ENCODE measurements around the gene NAPA.

NAPA gene

DNA sequence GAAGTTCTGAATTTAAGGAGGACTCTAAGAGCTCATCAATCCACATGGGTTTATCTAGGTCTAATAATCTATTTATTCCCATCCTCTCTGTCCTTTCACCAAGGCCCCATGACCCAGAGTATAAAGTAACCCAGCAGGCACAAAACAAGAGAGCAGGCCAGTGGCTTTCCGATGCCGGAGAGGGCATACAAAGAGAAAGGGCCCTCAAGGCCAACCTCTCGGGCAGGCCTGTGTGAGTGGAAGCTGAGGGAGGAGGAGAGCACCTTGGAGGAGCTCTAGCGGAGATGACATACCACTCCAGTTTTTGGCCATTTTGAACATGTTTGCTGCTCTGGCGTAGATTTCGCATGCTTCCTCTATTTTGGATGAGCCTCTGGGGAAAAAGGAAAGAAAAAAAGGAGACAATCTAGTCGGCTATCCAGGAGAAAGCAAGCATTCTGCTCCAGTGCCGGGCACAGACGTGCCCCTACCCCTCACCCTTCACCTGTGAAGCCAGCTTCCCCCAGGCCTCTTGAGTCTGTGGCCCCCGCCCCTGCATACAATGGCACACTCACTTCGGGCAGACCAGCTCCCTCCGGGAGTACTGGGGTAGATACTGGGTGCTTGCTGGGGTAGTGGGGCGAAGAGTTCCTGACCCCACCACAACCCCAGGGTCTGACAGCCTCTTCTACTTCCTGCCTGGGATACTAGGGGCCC, 11.6 kb downstream of the NAPA start:
- no peak for DNase-seq (ENCODE audit: low spot score)

DNA sequence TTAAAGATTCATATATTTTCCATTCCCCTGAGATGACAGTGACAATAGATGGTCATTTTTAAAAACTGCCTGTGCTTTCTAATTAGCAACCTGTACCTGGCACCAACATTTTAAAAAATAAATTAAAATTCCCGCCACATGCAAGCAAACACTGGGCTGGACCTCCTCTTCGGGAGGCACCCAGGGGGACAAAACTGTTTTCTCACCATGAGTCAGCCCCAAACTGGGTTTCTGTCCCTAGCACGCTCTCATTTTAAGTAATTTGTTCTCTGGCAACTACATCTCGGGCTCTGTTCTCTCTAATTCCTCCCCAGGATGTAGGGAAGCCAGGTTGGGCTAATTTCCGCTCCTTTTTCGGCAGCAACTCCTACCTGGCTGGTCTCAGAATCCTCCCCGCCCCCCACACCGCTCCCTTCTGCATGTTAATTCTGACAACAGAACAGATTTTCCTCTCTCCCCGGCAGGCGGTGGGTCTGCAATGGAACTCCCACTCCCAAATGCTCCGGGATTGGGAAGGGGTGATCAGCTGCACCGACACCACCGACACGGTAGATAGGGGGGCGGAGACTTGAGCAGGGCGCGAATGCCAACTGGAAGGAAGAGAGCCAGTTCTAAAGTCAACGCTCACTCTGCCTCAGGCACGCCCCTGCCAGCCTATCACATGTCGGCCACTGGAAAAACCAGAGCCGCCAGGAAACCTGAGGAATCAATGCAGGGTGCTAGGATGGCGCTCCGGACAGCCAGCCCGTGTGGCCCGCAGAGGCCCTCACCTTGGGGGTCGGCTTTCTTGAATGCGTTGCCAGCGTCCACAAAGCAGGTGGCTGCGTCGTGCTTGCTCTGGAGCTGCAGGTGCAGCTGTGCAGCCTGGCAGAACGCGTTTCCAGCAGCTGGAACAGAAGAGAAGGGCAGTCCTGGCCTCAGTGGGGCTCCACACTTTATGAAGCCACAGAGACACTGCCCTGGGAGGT, 14.7 kb downstream of the NAPA start:
- DNase-seq (ENCODE audit: low spot score): no peak

DNA sequence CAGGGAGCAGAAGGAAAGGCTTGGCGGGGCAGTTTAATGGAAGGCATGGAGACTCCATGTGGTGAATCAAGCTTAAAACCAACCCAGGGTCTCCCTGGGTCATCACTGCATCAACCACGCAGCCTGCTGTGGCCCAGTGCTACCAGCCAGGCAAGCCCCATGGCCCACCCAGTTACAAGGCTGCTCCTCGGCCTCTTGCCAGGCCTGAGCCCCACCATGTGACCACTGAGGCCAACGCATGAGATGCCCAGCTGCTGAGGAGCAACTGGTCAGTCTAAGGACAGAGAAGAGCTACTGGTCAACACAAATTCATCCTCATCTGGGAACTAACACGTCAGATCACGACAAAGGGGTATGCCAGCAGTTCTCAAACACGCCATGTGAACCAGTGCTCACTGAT, 15.5 kb downstream of the NAPA start:
- DNase-seq (ENCODE audit: low spot score): no peak

DNA sequence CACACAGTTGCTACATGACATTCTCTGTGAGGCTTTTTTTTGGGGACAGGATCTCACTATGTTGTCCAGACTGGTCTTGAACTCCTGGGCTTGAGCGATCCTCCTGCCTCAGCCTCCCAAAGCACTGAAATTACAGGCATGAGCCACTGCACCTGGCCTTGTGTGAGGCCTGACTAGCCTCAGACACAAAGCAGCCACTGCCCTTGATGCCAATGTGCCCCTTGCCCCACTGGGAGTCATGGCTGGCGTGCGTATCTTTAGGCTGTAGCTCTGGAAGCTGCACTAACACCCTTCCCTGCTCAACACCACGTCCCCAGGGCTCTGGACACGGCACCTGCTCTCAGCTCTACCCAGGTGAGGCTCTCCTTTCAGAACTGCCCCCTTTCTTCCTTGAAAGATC, 16.3 kb downstream of the NAPA start:
- DNase-seq (ENCODE audit: low spot score): no peak

DNA sequence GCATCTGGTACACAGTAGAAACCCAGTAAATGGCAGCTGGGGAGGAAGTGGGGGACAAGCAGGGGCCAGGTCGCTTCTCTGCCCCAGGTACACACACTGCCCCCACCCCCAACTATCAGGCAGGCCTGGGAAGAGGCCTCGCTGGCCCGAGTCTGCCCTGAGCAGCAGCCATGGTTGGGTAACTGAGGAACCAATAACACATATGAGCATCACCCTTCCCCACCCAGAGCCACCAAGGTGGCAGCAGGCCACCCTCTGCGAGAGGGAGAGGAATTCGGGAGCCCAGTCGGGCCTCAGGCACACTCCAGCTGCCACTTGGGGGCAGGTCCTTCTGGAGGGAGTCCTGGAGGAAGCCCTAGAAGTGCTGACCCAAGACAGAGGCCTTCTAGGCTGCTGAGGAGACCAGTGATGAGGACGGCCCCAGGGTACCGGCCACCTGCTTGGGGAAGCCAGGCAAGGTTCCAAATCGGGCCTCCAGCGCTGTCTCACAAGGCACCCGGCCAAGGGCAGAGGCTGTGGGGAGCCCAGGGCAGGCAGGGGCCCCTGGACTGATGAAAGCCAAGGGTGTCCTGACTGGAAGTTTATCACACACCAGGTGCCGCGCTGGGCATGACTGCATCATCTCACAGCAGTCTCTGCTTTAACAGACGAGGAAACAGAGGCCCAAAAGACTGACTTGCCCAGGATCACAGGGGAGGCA, 16.9 kb downstream of the NAPA start:
- DNase-seq (ENCODE audit: low spot score): no peak

DNA sequence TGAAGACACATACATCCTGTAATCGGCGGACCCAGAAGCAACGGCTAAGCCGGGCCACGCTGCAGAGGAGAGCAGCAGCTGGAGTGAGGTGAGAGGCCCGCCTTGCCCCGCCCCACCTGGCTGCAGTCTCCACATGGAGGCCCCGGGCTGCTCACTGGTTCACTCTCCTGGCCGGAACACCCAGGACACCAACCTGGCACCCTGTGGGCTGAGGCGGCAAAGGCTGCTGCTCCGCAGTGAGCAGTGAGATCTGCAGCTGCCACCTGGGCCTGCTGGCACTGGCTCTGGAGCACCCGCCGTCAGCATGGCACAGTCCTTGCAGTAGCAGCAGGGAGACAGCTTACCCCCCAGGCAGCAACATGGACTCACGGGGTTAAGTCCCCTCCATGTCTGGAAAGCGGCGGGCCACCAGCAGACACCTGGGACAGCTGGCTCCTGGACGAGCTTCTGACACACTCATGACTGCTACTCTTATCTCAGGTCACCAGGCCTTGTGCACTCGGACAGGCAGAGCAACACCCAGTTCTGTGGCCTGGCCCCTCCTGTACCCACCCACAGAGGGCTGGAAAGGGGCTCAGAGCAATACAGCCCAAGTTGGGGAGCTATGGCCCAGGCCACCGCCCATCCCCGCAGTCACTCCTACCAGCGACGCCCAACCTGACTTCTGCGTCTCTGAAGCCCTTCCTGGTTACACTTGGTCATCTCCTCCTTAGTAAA, 17.7 kb downstream of the NAPA start:
- DNase-seq (ENCODE audit: low spot score): no peak

DNA sequence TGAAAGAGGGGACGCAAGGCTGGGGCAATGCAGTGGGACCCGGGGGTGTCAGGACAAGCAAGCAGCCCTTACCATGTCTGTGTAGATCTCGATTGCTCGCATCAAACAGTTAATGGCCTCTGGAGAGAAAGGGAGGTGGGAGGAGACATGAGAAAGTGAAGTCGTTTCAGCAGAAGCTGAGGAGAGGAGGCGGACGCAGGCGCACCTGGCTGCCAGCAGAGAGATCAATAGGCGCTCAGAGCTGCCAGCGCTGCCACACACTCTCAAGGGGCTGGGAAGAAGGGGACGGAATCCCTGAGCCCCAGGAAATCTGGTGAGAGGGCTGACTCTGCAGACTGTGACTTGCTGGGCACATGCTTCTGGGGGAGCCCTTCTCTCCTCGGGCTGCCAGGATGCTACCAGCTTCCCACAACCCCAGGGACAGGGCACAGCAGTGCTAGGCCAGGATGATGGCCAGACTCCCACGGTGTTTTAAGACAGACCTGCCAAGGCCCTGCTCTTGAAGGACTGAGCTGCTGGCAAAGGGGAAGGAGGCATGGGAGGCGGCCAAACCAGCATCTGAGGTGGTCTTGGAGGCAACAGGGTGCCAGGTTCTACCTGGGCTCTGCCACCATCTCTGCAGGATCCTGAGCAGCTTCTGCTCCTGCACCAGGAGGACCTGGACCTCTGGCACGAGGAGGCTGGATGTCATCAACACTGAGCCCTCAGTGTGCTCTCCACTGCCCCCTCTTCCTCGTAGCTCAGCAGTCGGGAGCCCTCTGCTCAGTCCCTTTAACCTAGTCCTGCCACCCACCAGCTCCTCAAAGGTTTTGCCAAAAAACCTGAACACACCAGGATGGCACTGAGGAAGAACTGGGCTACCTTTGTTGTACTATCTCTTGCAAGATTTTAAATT, 19.1 kb downstream of the NAPA start:
- DNase-seq (ENCODE audit: low spot score): no peak

DNA sequence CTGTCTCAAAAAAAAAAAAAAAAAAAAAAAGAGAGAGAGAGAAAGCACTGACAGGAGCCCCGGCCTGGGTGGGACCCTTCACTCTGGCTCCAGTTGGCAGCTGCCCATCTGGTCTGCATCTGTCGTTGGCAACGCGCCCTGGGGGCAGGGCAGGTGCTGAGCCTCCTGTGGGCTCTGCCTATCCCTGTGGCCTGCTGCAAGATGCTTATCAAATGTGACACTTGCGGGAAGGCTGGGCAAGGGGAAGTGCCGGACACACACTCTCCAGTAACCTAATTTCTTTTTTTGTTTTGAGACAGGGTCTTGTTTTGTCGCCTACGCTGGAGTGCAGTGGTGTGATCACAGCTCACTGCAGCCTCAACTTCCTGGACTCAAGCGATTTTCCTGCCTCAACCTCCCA, 20.1 kb downstream of the NAPA start:
- peak; percentile 43 for DNase-seq (ENCODE audit: low spot score)

DNA sequence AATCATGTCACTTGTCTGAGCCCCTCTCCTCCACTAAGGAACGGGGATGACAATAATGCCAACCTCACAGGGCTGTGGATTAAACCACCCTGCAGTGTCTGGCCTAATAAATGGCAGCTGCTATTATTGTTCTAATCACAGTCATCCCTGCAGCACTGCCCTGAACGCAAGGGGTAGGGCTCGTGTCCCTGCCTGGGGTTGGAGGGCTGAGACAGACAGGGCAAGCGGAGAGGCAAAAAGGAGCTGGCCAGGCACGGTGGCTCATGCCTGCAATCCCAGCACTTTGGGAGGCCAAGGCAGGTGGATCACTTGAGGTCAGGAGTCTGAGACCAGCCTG, 20.7 kb downstream of the NAPA start:
- no peak for DNase-seq (ENCODE audit: low spot score)

DNA sequence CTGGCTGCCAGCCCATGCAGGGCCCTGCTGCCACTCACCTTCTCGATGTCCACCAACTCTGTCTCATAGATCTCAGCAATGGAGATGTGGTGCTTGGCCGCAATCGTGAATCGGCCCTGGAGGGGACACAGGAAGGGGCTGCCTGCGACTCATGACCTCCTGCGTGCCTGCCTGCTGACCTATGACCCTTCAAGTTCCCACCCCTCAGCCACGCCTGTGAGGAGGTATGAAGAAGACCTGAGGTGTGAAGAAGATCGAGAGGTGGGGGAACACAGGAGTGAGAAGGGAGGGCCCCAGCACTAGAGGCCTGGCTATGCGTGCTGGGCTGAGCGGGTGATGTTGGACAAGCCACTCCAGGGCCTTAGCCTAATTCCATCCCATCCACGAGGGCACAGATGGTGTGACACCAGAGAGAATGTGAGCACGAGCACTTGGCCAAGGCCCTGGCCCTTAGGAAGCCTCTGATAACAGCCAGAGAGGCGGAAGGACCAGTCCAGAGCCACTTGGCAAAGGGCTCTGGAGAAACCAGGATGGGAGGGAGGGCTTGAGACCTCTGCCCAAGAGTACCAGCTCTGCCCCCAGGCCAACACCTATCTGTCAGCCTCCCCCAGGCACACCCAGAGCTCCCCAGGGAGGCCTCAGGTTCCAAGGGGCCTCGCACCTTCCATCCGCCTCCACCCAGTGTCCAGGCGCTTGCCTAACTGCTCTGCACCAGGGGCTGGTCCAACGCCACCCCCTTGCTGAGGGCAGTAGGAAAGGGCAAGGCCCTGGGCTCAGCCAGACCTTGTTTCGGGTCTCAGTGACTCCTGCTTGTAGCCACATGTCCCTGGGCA, 21.3 kb downstream of the NAPA start:
- no peak for DNase-seq (ENCODE audit: low spot score)

DNA sequence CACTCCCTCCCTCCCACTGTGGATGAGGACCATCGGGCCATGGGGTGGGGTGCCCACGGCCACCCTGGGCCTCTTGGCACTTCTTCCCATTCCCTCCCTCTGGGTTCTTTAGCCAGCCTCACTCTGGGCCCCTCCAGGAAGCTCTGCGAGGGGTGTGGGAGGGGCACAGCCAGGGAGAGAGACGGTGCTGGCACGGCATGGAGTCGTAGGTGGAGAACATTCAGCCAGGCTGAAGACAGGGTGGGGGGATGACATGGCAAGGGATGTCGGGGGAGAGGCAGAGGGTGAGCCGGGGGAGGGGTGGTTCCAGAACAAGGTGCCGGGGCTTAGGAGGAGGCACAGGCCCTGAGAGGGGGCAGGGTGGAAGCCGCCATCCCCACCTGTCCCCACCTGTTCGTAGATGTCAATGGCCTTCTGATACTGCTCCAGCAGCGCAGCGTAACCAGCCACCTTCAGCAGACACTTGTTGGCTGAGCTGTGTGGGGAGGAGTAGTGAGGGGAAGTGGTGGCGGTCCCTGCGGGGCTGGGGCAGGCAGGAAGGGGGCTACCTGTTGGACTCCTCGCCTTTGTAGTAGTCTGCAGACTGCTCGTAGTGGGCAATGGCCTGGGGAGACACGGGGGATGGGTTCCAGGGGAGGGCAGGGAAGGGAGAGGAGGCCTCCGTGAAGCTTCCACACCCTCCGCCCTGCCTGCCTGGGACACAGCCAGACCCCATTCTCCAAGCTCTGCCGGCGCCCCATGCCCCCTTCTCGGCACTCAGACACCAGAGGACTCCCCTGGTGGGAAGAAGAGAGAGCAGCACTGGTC, 22.1 kb downstream of the NAPA start:
- DNase-seq (ENCODE audit: low spot score): no peak

DNA sequence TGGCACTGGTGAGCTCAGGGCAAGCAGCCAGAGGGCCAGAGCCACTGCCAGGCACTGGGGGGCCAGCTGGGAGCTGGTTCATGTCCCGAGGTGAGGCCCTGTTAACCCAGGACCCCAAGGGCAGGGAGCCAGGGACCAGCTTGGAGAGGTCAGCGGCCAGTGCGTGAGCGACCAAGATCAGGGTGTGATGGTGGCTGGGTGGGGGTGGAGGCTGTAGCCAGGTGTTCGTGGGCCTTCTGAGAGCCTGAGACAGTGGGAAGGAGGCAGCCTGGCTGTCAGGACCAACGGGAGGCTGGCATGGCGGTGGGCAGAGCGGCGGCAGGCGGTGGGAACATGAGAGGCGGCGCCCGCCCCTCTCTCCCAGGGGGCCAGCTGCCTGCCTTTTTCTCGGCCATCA, 22.7 kb downstream of the NAPA start:
- no peak for DNase-seq (ENCODE audit: low spot score)

DNA sequence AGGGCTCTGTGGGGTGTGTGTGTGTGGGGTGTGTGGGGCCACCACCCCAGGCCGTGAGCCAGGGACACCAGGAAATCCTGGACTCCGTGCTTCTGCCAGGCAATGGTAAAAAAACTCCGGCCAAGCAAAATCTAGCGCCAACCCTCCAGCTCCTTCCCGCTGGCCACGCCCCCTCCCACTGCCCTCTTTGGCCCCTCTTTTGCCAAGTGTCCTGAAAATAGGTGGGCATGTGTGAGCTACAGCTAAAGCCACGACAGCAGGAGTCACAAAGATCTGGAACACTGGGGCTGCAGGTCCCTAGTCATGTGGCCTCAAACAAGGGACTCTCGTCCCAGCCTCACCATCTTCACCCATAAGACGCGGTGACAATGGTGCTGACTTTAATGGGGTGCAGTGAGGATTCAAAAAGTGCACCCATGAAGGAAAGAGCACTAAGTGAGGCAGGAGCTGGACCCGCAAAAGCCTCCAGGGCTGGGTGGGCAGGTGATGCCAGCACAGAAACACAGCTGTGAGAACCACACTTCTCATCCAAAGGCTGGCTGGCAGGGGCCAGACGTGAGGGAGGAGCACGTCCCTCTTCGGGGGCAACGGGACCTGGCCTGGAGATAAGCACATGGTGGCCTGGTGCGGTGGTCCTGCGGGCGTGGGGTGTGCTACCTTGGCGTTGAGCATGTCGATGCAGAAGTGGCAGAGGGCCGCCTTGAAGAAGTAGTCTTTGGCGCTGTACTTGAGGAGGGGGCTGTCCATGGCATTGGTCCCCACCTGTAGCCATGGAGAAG, 23.3 kb downstream of the NAPA start:
- DNase-seq (ENCODE audit: low spot score): no peak

DNA sequence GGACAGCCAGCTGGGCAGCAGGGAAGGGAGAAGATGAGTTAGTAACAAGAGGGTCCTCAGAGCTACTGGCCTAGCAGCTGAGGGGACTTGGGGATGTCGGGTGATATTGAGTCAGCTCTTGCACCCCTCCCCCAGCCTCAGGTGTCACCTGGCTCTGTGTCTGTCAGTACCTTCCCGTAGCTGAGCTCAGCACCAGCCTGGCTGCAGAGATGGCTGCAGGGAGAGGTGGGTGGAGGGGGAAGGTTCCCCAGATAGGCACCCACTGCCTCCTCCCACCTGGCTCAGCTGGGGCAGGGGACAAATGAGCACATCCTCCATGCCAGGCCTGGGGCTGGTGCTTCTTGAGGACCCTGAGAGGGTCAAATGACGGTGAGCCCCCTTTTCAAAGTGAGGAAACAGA, 24.0 kb downstream of the NAPA start:
- DNase-seq (ENCODE audit: low spot score): no peak

DNA sequence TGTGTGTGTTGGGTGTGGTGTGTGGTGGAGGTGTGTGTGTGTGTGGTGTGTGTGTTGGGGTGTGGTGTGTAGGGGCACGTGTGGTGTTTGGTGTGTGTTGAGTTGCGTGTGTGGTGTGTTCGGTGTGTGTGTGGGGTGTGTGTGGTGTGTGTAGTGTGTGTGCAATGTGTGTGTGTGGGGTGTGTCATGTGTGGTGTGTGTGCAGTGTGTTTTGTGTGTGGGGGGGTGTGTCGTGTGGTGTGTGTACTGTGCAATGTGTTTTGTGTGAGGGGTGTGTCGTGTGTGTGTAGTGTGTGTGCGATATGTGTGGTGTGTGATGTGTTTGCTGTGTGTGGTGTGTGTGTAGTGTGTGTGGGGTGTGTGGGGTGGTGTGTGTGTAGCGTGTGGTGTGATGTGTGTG, 24.8 kb downstream of the NAPA start:
- no peak for DNase-seq (ENCODE audit: low spot score)

DNA sequence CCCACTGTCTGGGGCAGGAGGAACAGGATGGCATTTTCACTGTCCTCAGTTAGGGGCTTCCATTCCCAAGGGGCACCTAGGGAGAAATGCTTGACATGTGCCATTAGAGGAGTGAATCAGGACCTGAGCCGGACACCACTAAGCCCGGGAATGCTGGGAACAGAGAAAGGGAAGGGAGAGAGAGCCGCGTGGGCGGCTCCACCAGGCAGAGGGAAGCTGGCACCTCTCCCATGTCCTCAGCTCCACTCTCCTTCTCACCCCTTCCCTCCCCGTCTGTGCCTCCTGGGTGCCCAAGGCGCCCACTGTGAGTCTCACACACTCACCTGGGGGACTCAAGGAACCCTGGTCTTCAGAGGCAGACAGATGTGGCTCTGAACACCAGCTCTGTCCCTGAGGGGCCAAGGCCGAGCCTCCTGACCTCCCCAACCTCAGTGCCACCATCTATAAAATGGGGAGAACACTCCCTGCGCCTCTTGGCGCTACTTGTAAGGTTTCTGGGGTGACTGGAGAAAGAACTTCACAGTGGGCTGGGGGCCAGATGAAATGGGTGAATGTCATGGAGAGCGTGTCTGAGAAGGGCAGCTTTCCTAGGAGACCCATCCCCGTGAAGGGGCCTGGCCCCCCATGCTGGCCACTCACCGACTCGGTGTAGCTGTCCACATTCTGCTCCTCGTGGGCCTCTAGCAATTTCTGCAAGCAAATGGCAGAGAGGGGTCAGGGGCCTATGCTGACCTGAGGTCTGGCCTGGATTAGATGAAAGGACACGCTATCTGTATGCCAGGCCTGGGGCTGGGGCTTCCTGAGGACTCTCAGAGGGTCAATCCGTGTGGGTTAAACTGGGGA, 25.6 kb downstream of the NAPA start:
- DNase-seq (ENCODE audit: low spot score): no peak
